Mesendoderm (in vitro differentiated cells): ENCODE data around the gene ATL3.

ENCODE experiments used
- DNase-seq: peaks from one replicate; pipeline ENCODE4 v3.0.0; 2013
- H2AK5ac ChIP-seq: 2 replicates; pipeline ENCODE4 v1.6.1; 2013; ENCODE audit warnings: low read length, inconsistent platforms
- H2BK120ac ChIP-seq: 2 replicates; pipeline ENCODE4 v1.6.1; 2013; ENCODE audit warnings: low read depth, mild to moderate bottlenecking, low read length, moderate library complexity, mixed read lengths
- H2BK15ac ChIP-seq: replicated peaks from 2 replicates; pipeline ENCODE4 v1.6.1; 2013; ENCODE audit warnings: low read depth, mild to moderate bottlenecking, moderate library complexity
- H2BK5ac ChIP-seq: 2 replicates; pipeline ENCODE4 v1.6.1; 2013; ENCODE audit warnings: low read length, inconsistent platforms
- H3K18ac ChIP-seq: 2 replicates; pipeline ENCODE4 v1.6.1; 2013; ENCODE audit warnings: mild to moderate bottlenecking, low read length, mixed read lengths
- H3K23ac ChIP-seq: one replicate; pipeline ENCODE4 v1.6.1; 2013; ENCODE audit warnings: low read length
- H3K27ac ChIP-seq: 2 replicates; pipeline ENCODE4 v1.5.1; 2013; ENCODE audit warnings: low read depth, mild to moderate bottlenecking, inconsistent platforms, low read length, moderate library complexity
- H3K27me3 ChIP-seq: 2 replicates; pipeline ENCODE4 v1.6.1; 2013; ENCODE audit warnings: low read length, control low read depth, mild to moderate bottlenecking, inconsistent platforms; ENCODE audit not compliant: insufficient read depth, poor library complexity
- H3K36me3 ChIP-seq: 2 replicates; pipeline ENCODE4 v1.6.1; 2013; ENCODE audit warnings: low read length, inconsistent platforms; ENCODE audit not compliant: control insufficient read depth, insufficient read depth
- H3K4ac ChIP-seq: one replicate; pipeline ENCODE4 v1.6.1; 2013; ENCODE audit warnings: low read depth, mild to moderate bottlenecking, low read length, moderate library complexity
- H3K4me1 ChIP-seq: 2 replicates; pipeline ENCODE4 v1.6.1; 2013; ENCODE audit warnings: low read depth, low read length, inconsistent platforms; ENCODE audit not compliant: control insufficient read depth
- H3K4me2 ChIP-seq: 2 replicates; pipeline ENCODE4 v1.6.1; 2013; ENCODE audit warnings: low read length
- H3K4me3 ChIP-seq: 2 replicates; pipeline ENCODE4 v1.5.1; 2013; ENCODE audit warnings: mild to moderate bottlenecking, low read length
- H3K56ac ChIP-seq: one replicate; pipeline ENCODE4 v1.6.1; 2013; ENCODE audit warnings: low read length
- H3K79me1 ChIP-seq: 2 replicates; pipeline ENCODE4 v1.6.1; 2013; ENCODE audit warnings: low read length, inconsistent platforms
- H3K79me2 ChIP-seq: 2 replicates; pipeline ENCODE4 v1.6.1; 2013; ENCODE audit warnings: mild to moderate bottlenecking, low read length; ENCODE audit not compliant: control insufficient read depth, insufficient read depth
- H3K9ac ChIP-seq: 2 replicates; pipeline ENCODE4 v1.6.1; 2013; ENCODE audit warnings: low read length, inconsistent platforms
- H4K5ac ChIP-seq: one replicate; pipeline ENCODE4 v1.6.1; 2013; ENCODE audit warnings: low read length
- H4K8ac ChIP-seq: one replicate; pipeline ENCODE4 v1.6.1; 2013; ENCODE audit warnings: low read depth, mild to moderate bottlenecking, control low read depth, low read length, moderate library complexity
- WGBS: extraction: QIAGEN DNeasy Blood & Tissue Kit; methylation state at CpG from one replicate; pipeline ENCODE4 v1.1.7; 2013; ENCODE audit warnings: low lambda C conversion rate, missing lambda C conversion rate; ENCODE audit not compliant: insufficient coverage; ENCODE audit errors: extremely low coverage; 5-methylcytosine and 5-hydroxymethylcytosine counted together

ATL3 gene

DNA sequence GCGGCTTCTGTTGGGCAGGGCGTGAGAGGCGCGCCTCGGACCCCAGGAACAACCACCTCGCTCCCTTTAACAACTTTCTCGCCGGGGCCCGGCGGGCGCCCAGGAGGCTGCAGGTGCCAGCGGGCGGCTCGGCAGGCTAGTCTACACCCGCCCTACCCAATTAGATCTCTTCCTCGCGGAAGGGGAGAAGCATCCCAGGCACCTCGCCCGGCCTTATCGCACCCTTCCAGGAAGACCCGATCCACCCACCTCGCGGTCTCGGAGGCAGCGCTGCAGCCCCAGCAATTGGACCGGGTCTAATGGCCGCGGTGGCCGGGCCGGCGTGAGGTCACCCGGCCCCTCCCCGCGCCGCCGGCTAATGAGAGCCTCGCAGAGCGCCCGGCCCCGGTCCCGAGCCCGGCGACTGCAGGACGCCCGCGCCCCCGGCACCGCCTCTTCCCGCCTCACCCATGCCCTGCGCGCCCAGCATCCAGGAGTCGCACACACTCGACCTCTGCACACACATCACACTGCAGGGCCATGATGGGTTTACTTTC, 57.0 kb downstream of the ATL3 start, which contains the start of gene PLAAT3:
Gene PLAAT3 (minus strand): TSS at position 298 of the 536 bp plus-strand sequence. CDS start 419 bp downstream, outside the sequence.
- Histone ChIP-seq H3K56ac (peak within 1 kb of the TSS; percentile 73), H4K5ac (no peak within 1 kb of the TSS), H3K79me1 (no peaks in the 10 kb centered on the region), H3K4me1 (peaks cover 7% of the 10 kb centered on the region), H3K18ac (no peak within 1 kb of the TSS), H3K36me3 (no peaks in the 10 kb centered on the region), H2BK15ac (no peak within 1 kb of the TSS), H3K4ac (peak within 1 kb of the TSS; percentile 74), H3K9ac (peak within 1 kb of the TSS; percentile 37), H3K23ac (no peak within 1 kb of the TSS), H2AK5ac (no peak within 1 kb of the TSS), H3K79me2 (peaks cover 1% of the 10 kb centered on the region), H3K27ac (peak within 1 kb of the TSS; percentile 15), H4K8ac (no peak within 1 kb of the TSS), H3K4me3 (peak within 1 kb of the TSS; percentile 1), H2BK120ac (no peak within 1 kb of the TSS), H3K27me3 (no peaks in the 10 kb centered on the region), H2BK5ac (no peak within 1 kb of the TSS), H3K4me2 (peak within 1 kb of the TSS; percentile 62)
- peak; percentile 78 for DNase-seq
- WGBS: no CpG with 5 or more reads among the region's 53 CpGs

DNA sequence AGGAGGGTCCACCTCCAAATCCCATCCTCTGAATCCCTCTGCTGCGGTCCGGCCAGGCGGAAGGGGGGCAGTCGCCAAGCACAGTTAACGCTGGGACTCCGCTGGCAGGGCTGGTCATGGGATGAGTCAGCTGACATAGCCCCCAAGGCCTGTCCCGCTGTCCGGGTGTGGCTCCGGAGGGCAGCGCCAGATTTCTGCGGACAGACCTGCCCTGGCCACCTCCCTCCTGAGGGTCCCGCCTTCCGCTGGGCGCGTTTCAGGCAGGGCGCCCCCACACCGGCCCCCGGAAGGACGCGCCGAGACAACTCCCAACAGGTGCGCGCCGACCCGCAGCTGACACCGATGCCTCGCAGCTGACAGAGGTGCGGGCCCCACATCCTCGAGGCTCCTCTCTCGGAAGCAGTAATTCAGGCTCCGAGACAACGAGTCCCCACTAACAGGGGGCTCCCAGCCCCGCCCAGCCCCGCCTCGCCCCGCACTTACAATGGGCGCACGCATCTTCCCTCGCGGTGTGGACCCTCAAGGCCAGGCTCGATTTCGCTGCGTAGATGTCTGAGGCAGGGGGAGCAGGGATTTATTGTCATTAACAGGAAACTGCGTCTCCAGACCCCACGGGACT, 57.5 kb downstream of the ATL3 start:
- Histone ChIP-seq H3K36me3 (no peaks in the 10 kb centered on the region), H3K79me2 (peaks cover 1% of the 10 kb centered on the region), H3K9ac (peak overlapping the region; percentile 37), H3K27me3 (no peaks in the 10 kb centered on the region), H3K4me3 (peak overlapping the region; percentile 1), H3K4me2 (peak overlapping the region; percentile 62), H2BK15ac (no peak overlapping the region), H2AK5ac (no peak overlapping the region), H3K4me1 (peaks cover 7% of the 10 kb centered on the region), H2BK5ac (no peak overlapping the region), H3K79me1 (no peaks in the 10 kb centered on the region), H2BK120ac (no peak overlapping the region), H3K4ac (no peak overlapping the region), H3K18ac (no peak overlapping the region), H3K23ac (no peak overlapping the region), H3K56ac (peak overlapping the region; percentile 59), H4K5ac (no peak overlapping the region), H4K8ac (no peak overlapping the region), H3K27ac (peak overlapping the region; percentile 15)
- peak; percentile 74 for DNase-seq
- no CpG with 5 or more reads among the region's 45 CpGs for WGBS

DNA sequence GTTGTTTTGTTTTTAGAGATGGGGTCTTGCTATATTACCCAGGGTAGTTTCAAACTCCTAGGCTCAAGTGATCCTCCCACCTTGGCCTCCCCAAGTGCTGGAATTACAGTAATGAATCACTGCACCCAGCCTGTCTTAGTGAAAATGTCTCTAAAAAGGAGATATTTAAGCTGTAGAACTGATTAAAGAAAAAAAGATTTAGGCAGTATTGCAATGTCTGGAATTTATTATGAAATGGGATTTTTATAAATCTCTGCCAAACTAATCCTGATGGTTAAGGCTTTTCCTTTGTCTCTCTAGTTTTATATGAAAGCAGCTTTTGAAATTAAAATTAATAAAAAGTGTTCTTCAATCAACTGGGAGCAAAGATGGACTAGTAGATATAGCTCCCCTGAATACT, 59.0 kb downstream of the ATL3 start:
- no peak overlapping the region for H3K18ac ChIP-seq
- no peaks in the 10 kb centered on the region for H3K36me3 ChIP-seq
- H4K5ac ChIP-seq: no peak overlapping the region
- H4K8ac ChIP-seq: no peak overlapping the region
- no peak overlapping the region for H3K4me2 ChIP-seq
- no peak for DNase-seq
- H3K79me1 ChIP-seq: no peaks in the 10 kb centered on the region
- H2AK5ac ChIP-seq: no peak overlapping the region
- H3K27ac ChIP-seq: no peak overlapping the region
- no peak overlapping the region for H2BK5ac ChIP-seq
- H3K4me3 ChIP-seq: no peak overlapping the region
- H3K27me3 ChIP-seq: no peaks in the 10 kb centered on the region
- H3K4me1 ChIP-seq: peaks cover 7% of the 10 kb centered on the region
- H3K56ac ChIP-seq: no peak overlapping the region
- H3K4ac ChIP-seq: no peak overlapping the region
- no peak overlapping the region for H2BK120ac ChIP-seq
- H3K9ac ChIP-seq: no peak overlapping the region
- H3K23ac ChIP-seq: no peak overlapping the region
- no peak overlapping the region for H2BK15ac ChIP-seq
- H3K79me2 ChIP-seq: peaks cover 1% of the 10 kb centered on the region

DNA sequence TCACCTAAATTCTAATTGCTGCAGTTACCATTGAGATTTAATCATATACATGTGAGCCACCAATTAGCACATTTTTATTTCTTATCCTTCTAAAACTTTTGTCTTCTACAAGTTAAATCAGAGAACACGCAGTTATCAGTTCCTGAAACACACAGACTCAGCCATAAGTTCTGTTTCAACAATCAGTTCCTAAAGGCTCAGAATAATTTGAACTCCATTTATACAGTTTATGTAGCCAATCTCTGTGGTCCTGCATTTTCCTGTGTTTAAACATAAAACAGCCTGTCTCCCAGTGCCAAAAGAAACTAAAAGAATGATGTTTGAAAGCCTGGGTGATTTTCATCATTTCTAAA, 59.8 kb downstream of the ATL3 start:
- Histone ChIP-seq H3K27ac (no peak overlapping the region), H2AK5ac (no peak overlapping the region), H3K79me1 (no peaks in the 10 kb centered on the region), H3K27me3 (no peaks in the 10 kb centered on the region), H3K9ac (no peak overlapping the region), H3K4me1 (peaks cover 7% of the 10 kb centered on the region), H3K18ac (no peak overlapping the region), H3K4me3 (no peak overlapping the region), H3K36me3 (no peaks in the 10 kb centered on the region), H3K4me2 (no peak overlapping the region), H2BK120ac (no peak overlapping the region), H3K56ac (no peak overlapping the region), H3K23ac (no peak overlapping the region), H4K8ac (no peak overlapping the region), H3K4ac (no peak overlapping the region), H2BK15ac (no peak overlapping the region), H3K79me2 (peaks cover 1% of the 10 kb centered on the region), H2BK5ac (no peak overlapping the region), H4K5ac (no peak overlapping the region)
- no peak for DNase-seq
- no CpG with 5 or more reads among the region's 1 CpG for WGBS

DNA sequence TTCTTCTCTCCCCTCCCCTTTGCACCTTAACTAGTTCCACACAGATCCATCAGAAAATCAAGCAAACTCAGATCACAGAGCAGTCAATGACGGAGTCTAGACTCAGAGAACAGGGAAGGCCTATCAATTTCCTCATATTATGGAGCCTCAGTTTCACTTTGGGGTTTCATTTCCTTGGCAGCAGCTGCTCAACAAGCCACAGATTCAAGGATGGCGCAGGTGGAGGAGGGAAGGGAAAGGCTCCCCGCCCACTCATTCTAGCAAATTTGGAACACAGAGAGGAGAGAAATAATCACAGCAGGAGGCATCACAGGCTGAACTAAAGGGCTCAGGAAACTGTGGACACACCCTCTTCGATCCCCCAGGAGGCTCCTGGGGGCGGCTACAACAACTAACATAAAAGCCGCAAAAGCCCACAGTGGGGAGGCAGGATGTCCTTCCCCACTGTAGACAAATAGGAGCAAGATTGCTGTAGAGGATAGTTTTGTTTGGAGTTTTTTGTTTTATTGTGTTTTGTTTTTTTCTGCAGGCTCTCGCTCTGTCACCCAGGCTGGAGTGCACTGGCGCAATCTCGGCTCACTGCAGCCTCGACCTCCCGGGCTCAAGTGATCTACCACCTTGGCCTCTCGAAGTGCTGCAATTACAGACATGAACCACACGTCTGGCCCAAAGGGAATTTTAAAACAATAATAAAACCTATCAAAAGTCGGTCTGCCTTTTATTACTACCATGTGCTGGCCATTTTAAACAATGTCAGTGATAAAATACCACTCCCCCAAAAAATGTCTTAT, 60.4 kb downstream of the ATL3 start:
- Histone ChIP-seq H3K4me2 (no peak overlapping the region), H2BK5ac (no peak overlapping the region), H3K9ac (no peak overlapping the region), H3K27ac (no peak overlapping the region), H3K56ac (no peak overlapping the region), H4K5ac (no peak overlapping the region), H3K18ac (no peak overlapping the region), H3K27me3 (no peaks in the 10 kb centered on the region), H3K79me2 (peaks cover 1% of the 10 kb centered on the region), H3K4ac (no peak overlapping the region), H3K36me3 (no peaks in the 10 kb centered on the region), H2AK5ac (no peak overlapping the region), H3K79me1 (no peaks in the 10 kb centered on the region), H3K23ac (no peak overlapping the region), H3K4me1 (peaks cover 7% of the 10 kb centered on the region), H2BK120ac (no peak overlapping the region), H4K8ac (no peak overlapping the region), H3K4me3 (no peak overlapping the region), H2BK15ac (no peak overlapping the region)
- WGBS: no CpG with 5 or more reads among the region's 14 CpGs
- DNase-seq: peak; percentile 57
